AG04450 (cell line): ENCODE results near the gene RGS6. TPM values are rescaled to one million over a fixed set of nuclear protein-coding genes. Genes with fewer than 3 reads are reported as not detected.

Experiments
- CTCF ChIA-PET: fragments of 300-600, 350-600 bp; formaldehyde crosslinking; extraction: SDS; loops from one replicate; lab custom pipeline; 2022; ENCODE audit warnings: antibody characterized with exemption, inconsistent platforms; lab: Charles Lee
- POLR2A ChIA-PET: fragments of 350-600 bp; formaldehyde crosslinking; extraction: SDS; loops from one replicate; lab custom pipeline; 2021; ENCODE audit warnings: antibody characterized with exemption, inconsistent platforms; lab: Yijun Ruan, JAX
- DNase-seq: peaks from one replicate; pipeline ENCODE4 v3.0.0-alpha.2; 2011; ENCODE audit warnings: low read depth, low spot score
- H3K27ac ChIP-seq: one replicate; pipeline ENCODE4 v1.5.1; 2012; ENCODE audit warnings: low read depth, low read length, control low read depth
- H3K27me3 ChIP-seq: one replicate; pipeline ENCODE4 v1.6.0; 2012; ENCODE audit warnings: low read length; ENCODE audit not compliant: control insufficient read depth, insufficient read depth
- H3K4me3 ChIP-seq: 2 replicates; pipeline ENCODE4 v1.5.1; 2011; ENCODE audit warnings: mild to moderate bottlenecking, low read depth, low read length, control low read depth
- H3K9me3 ChIP-seq: 2 replicates; pipeline ENCODE4 v1.5.1; 2012; ENCODE audit warnings: low read length; ENCODE audit not compliant: control insufficient read depth, insufficient read depth
- polyA plus RNA-seq: library from polyadenylated mRNA; depleted of rRNA; stranded (reverse); fragments of >200 nt; gene quantifications from 2 replicates; pipeline ENCODE4 v1.2.3, GENCODE V29; 2011
- TF ChIP-seq, protein P1 (sequence below): IDR thresholded peaks from 2 replicates; pipeline ENCODE4 v1.5.1; 2011; ENCODE audit warnings: low read depth, low read length, control low read depth, inconsistent platforms

Gene RGS6
- polyA plus RNA-seq, 1 experiment, result not detected

DNA sequence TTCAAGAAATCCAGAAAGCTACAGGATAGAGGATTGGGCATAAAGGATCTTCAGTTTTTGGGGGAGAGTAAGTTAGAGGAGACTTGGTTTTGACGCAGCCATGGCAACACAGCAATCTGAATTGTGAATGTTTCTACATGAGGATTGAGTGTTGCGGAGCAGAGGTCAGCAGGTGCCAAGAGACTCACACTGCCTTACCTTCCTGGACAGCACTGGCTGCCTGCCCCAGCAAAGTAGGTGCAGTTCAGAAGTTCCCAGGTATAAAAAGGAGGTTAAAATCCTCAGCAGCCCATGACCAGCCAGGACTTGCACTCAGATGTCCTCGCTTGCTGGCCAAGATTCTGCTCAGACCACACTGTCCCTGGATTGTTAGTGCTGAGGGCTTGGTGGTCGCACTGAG is 590.6 kb downstream of the RGS6 start:
- ChIA-PET CTCF (interaction anchor here (1.4 to 3.5 kb wide), 2 partner anchors 9 to 425 kb away, joined by 5 to 11 read pairs; no protein-coding TSS in a partner anchor), POLR2A (no interaction called here)
- DNase-seq, result no peak
- H3K27ac ChIP-seq, result no peak overlapping the region
- no peak overlapping the region for H3K4me3 ChIP-seq
- TF ChIP-seq, protein P1, sequence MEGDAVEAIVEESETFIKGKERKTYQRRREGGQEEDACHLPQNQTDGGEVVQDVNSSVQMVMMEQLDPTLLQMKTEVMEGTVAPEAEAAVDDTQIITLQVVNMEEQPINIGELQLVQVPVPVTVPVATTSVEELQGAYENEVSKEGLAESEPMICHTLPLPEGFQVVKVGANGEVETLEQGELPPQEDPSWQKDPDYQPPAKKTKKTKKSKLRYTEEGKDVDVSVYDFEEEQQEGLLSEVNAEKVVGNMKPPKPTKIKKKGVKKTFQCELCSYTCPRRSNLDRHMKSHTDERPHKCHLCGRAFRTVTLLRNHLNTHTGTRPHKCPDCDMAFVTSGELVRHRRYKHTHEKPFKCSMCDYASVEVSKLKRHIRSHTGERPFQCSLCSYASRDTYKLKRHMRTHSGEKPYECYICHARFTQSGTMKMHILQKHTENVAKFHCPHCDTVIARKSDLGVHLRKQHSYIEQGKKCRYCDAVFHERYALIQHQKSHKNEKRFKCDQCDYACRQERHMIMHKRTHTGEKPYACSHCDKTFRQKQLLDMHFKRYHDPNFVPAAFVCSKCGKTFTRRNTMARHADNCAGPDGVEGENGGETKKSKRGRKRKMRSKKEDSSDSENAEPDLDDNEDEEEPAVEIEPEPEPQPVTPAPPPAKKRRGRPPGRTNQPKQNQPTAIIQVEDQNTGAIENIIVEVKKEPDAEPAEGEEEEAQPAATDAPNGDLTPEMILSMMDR, result no peak
- no peaks in the 10 kb centered on the region for H3K9me3 ChIP-seq
- no peaks in the 10 kb centered on the region for H3K27me3 ChIP-seq

DNA sequence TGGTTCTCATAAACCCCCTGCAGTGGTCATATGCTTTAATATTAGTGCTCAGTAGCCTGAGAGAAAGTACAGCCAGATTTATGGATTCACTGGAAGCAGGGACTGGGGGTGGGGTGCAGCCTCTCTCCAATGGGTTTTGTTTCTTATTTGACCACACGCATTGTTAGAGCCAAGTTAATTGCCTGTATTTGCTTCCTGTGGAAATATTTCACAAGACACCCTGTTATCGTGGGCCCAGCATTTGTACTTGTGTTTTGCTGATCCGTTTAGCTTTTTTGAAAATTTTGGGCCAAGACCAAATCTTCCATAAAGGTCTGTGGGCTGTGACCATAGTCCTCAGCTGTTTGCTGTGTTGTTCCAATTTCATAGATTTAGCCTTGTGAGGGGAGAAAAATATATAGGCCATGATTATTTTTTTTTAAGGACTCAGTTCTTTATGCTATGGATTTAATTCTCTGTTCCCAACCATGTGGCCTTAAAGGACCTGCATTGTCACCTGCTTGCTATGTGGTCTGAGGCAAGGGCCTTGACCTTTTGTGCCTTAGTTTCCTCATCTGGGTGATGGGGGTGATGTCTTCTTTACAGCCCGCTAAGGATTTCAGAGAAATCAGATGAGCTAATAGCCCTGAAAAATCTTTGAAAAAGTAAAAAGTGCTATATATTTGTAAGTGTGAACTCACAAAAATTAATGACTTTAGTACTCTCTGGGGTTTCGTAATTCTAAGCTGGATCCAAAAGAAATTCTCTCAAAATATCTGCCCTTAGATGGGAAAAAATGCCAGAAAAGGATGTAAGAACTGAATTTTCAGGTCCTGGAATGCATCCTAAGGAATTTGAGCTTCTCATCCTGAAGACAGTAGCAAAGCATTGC is 591.4 kb downstream of the RGS6 start:
- TF ChIP-seq, protein P1, result no peak
- no peak overlapping the region for H3K27ac ChIP-seq
- H3K27me3 ChIP-seq, result no peaks in the 10 kb centered on the region
- H3K9me3 ChIP-seq, result no peaks in the 10 kb centered on the region
- no peak overlapping the region for H3K4me3 ChIP-seq
- ChIA-PET POLR2A (no interaction called here), CTCF (interaction anchor here (0.9 to 3.5 kb wide), 5 partner anchors 10 to 425 kb away, joined by 5 to 11 read pairs (median 9); no protein-coding TSS in a partner anchor)
- DNase-seq, result no peak

DNA sequence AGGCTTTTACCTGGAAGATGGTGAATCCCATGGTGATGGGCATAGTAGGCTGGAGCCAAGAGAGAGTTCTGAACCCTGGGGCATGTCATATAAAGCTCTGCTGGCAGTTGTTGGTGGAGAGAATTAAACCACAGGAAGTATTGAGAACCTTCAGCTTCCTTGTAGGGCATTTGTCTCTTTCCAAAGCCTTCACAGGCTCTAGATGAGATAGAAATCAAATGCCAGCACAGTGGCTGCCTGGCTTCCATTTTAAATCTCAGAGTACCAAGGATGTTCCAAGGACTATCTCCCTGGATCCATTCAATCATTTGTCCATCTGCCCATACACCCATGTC is 592.0 kb downstream of the RGS6 start:
- DNase-seq, result no peak
- CTCF ChIA-PET, result interaction anchor here (0.9 to 3.5 kb wide), 4 partner anchors 10 to 424 kb away, joined by 6 to 11 read pairs (median 9); no protein-coding TSS in a partner anchor
- Histone ChIP-seq H3K27ac (no peak overlapping the region), H3K27me3 (no peaks in the 10 kb centered on the region), H3K4me3 (no peak overlapping the region), H3K9me3 (no peaks in the 10 kb centered on the region)
- TF ChIP-seq, protein P1, result no peak
- POLR2A ChIA-PET, result no interaction called here

GRCh38 chr14:72525087-72525915 is 593.1 kb downstream of the RGS6 start:
- CTCF ChIA-PET, result interaction anchor here (1.6 to 3.5 kb wide), 3 partner anchors 8 to 423 kb away, joined by 4 to 11 read pairs (median 9); no protein-coding TSS in a partner anchor
- no peak for DNase-seq
- no peaks in the 10 kb centered on the region for H3K27me3 ChIP-seq
- no peak overlapping the region for H3K4me3 ChIP-seq
- TF ChIP-seq, protein P1, result peak; percentile 28; the same call in 1 of the 2 replicates
- H3K27ac ChIP-seq, result no peak overlapping the region
- POLR2A ChIA-PET, result no interaction called here
- H3K9me3 ChIP-seq, result no peaks in the 10 kb centered on the region
